Stomach (tissue), 9 donors: ENCODE results near the gene TRIM3. TPM values are rescaled to one million over a fixed set of nuclear protein-coding genes. Genes with fewer than 3 reads are reported as not detected.

Source experiments
- DNase-seq, 2 donors: peaks; one replicate each; pipeline versions ENCODE4 v3.0.0 to v3.0.0-alpha.2; 2013 to 2019
- H3K27ac ChIP-seq, 5 donors: fragments of 200-600 bp in 4 of 5; sonication (generic) in 4 of 5; one replicate each; pipeline ENCODE4 v1.5.1; 2013 to 2019; ENCODE audit warnings: mild to moderate bottlenecking in 1 of 5, moderate library complexity in 1 of 5
- H3K27me3 ChIP-seq, 3 donors: fragments of 200-600 bp; sonication (generic); one replicate each; pipeline ENCODE4 v1.5.1; 2017 to 2019; ENCODE audit warnings: mixed run types in 1 of 3
- H3K36me3 ChIP-seq, 4 donors: fragments of 200-600 bp; sonication (generic); 1 replicate in 3 of 4; 2 replicates in 1 of 4; pipeline ENCODE4 v1.5.1; 2016 to 2019
- H3K4me1 ChIP-seq, 4 donors: fragments of 200-600 bp; sonication (generic); one replicate each; pipeline ENCODE4 v1.5.1; 2016 to 2019
- H3K4me3 ChIP-seq, 4 donors: fragments of 200-600 bp; sonication (generic) in 3 of 4; one replicate each; pipeline ENCODE4 v1.5.1; 2016 to 2019; ENCODE audit warnings: mild to moderate bottlenecking in 1 of 4
- H3K9me3 ChIP-seq, 4 donors: fragments of 200-600 bp; sonication (generic); one replicate each; pipeline ENCODE4 v1.5.1; 2016 to 2019
- EP300 ChIP-seq: sonication (generic); formaldehyde crosslinking; IDR thresholded peaks from one replicate; pipeline ENCODE4 v1.6.1; 2017; ENCODE audit warnings: antibody characterized with exemption
- POLR2A ChIP-seq, 4 donors: fragments of 450-650 bp; IDR thresholded peaks; one replicate each; pipeline ENCODE4 v1.6.1; 2016; ENCODE audit warnings: antibody characterized with exemption in 4 of 4, control low read depth in 2 of 4, mild to moderate bottlenecking in 1 of 4, moderate library complexity in 1 of 4
- POLR2AphosphoS5 ChIP-seq, 3 donors: sonication (generic); formaldehyde crosslinking; IDR thresholded peaks; one replicate each; pipeline ENCODE4 v1.6.1; 2016; ENCODE audit warnings: antibody characterized with exemption in 3 of 3
- WGBS, 5 donors: extraction: QIAGEN DNeasy Blood & Tissue Kit in 3 of 5; methylation state at CpG; one replicate each; pipeline versions ENCODE4 v1.1.5 to v1.1.7; 2013 to 2018; 5-methylcytosine and 5-hydroxymethylcytosine counted together
- intact Hi-C: fragments of 100-400 bp; cut with DNase I; formaldehyde crosslinking; loops from one replicate; pipeline ENCODE4 v1.15.1; 2023; ENCODE audit warnings: low total_unique reads
- polyA plus RNA-seq, 3 donors: library from polyadenylated mRNA; stranded (reverse); fragments of 200-250 nt; gene quantifications; one replicate each; pipeline ENCODE4 v1.2.3, GENCODE V29; 2013
- total RNA-seq, 5 donors: library from RNA; depleted of rRNA; stranded (reverse); fragments of >200 nt; gene quantifications; one replicate each; pipeline versions ENCODE4 v1.1.0 to v1.2.3, GENCODE V29; 2014 to 2016
- TF ChIP-seq, protein P1 (sequence below), 7 experiments: fragments of 450-650 bp in 4 of 7; fragments of 200-600 bp in 3 of 7; sonication (generic) in 3 of 7; IDR thresholded peaks; one replicate each; pipeline ENCODE4 v1.5.1; 2016 to 2019; ENCODE audit warnings: antibody characterized with exemption in 7 of 7, control low read depth in 2 of 7, mild to moderate bottlenecking in 1 of 7
- donor health status: healthy with polysubstance abuse.
- donor health status: Bipolar disorder and iron deficiency.
- donor health status: healthy.

Gene TRIM3
- total and polyA plus RNA-seq, 8 donors, result 10.9 to 474 (median 25.6) TPM

DNA sequence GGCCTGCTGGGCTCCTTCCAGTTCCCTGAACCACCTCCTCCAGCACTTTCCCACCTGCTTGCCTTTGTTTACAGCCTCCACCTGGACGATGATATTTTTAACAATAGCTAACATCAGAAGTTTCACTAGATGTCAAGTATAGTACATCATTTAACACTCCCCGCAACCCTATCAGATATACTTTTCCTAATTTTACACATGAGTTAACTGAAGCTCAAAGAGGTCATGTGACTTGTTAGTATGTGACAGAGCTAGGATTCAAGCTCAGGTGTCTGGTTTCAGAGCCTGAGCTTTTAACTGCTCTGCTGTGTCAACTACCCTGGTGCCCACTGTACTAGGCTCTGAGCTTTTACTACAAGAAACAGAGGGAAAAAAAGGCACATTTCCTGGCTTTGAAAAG is 18.7 kb downstream of the TRIM3 start:
- no peak overlapping the region for H3K27ac ChIP-seq
- intact Hi-C loops, result no loop called here
- H3K9me3 ChIP-seq, result no peaks in the 10 kb centered on the region
- peaks cover 69 to 100% (median 100%) of the 10 kb centered on the region in 4 donors for H3K36me3 ChIP-seq
- no peak for TF ChIP-seq EP300
- TF ChIP-seq, protein P1, sequence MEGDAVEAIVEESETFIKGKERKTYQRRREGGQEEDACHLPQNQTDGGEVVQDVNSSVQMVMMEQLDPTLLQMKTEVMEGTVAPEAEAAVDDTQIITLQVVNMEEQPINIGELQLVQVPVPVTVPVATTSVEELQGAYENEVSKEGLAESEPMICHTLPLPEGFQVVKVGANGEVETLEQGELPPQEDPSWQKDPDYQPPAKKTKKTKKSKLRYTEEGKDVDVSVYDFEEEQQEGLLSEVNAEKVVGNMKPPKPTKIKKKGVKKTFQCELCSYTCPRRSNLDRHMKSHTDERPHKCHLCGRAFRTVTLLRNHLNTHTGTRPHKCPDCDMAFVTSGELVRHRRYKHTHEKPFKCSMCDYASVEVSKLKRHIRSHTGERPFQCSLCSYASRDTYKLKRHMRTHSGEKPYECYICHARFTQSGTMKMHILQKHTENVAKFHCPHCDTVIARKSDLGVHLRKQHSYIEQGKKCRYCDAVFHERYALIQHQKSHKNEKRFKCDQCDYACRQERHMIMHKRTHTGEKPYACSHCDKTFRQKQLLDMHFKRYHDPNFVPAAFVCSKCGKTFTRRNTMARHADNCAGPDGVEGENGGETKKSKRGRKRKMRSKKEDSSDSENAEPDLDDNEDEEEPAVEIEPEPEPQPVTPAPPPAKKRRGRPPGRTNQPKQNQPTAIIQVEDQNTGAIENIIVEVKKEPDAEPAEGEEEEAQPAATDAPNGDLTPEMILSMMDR (IDR thresholded peaks at IDR 0.05), result no peak
- TF ChIP-seq POLR2AphosphoS5 (IDR thresholded peaks at IDR 0.05), result no peak
- TF ChIP-seq POLR2A (IDR thresholded peaks at IDR 0.05), result no peak
- WGBS, 5 donors, result 42 to 73% (median 72%) methylated on average over 2 of the region's 2 CpGs
- no peaks in the 10 kb centered on the region for H3K4me1 ChIP-seq
- H3K27me3 ChIP-seq, result no peaks in the 10 kb centered on the region
- DNase-seq, result no peak
- no peak overlapping the region for H3K4me3 ChIP-seq

DNA sequence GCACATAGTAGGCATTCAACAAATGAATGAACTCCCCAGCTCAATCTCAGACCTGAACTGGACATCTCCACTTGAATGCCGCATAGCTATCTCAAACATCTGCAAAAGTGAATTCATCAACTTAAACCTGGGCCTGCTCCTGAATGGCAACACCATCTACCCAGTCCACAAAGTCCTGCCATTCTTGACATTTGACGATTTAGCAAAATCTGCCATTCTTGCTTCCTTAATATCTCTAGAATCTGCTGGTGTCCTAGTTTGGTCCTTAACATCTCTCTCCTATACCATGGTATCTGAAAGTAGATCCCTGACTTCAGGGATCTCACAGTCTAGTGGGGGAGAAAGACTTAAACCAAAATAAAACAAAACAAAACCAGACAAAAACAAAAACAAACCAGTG is 20.6 kb downstream of the TRIM3 start:
- intact Hi-C loops, result no loop called here
- WGBS, 5 donors, result 89 to 94% (median 92%) methylated on average over 2 of the region's 2 CpGs
- H3K4me3 ChIP-seq, result no peak overlapping the region
- H3K36me3 ChIP-seq, result peaks cover 73 to 100% (median 100%) of the 10 kb centered on the region in 4 donors
- no peaks in the 10 kb centered on the region for H3K9me3 ChIP-seq
- no peak overlapping the region for H3K27ac ChIP-seq
- TF ChIP-seq POLR2AphosphoS5 (IDR thresholded peaks at IDR 0.05) (no peak), EP300 (no peak), POLR2A (IDR thresholded peaks at IDR 0.05) (no peak)
- TF ChIP-seq, protein P1 (IDR thresholded peaks at IDR 0.05), result no peak
- no peak for DNase-seq
- H3K4me1 ChIP-seq, result no peaks in the 10 kb centered on the region
- no peaks in the 10 kb centered on the region for H3K27me3 ChIP-seq

- intact Hi-C loops, result no loop called here
- WGBS, 5 donors, result 81 to 93% (median 90%) methylated on average over 3 of the region's 3 CpGs
- Histone ChIP-seq H3K4me1 (no peaks in the 10 kb centered on the region), H3K27me3 (no peaks in the 10 kb centered on the region), H3K9me3 (no peaks in the 10 kb centered on the region), H3K36me3 (peaks cover 64 to 100% (median 98%) of the 10 kb centered on the region in 4 donors), H3K4me3 (no peak overlapping the region), H3K27ac (no peak overlapping the region)
- TF ChIP-seq POLR2AphosphoS5 (IDR thresholded peaks at IDR 0.05) (no peak), POLR2A (IDR thresholded peaks at IDR 0.05) (no peak), EP300 (no peak)
- TF ChIP-seq, protein P1 (IDR thresholded peaks at IDR 0.05), result no peak
- no peak for DNase-seq
Observed at GRCh38 chr11:6452219-6452618, 21.5 kb downstream of the TRIM3 start.

DNA sequence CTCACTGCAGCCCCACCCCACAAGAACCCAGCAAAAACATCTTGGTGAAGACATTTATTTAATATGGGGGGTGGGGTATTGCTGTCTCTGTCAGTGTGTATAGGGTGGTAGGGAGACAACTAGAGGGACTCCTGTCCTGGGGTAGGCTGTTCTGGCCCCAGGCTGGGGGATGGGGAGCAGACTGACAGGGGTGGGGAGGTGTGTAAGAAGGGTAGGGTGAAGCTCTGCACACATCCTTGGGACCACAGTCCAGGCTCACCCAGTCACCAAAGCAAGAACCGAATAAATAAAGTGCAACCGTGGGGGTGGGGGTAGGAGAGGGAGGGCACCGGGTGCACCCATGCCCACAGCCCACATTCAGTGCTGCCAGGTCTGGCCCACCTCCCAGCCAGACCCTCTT is 25.2 kb downstream of the TRIM3 start:
- WGBS, 5 donors, result 89 to 94% (median 92%) methylated on average over 3 of the region's 3 CpGs
- H3K9me3 ChIP-seq, result no peaks in the 10 kb centered on the region
- intact Hi-C loops, result no loop called here
- H3K4me1 ChIP-seq, result no peaks in the 10 kb centered on the region
- no peak for TF ChIP-seq POLR2AphosphoS5 (IDR thresholded peaks at IDR 0.05)
- TF ChIP-seq, protein P1 (IDR thresholded peaks at IDR 0.05), result no peak
- TF ChIP-seq EP300, result no peak
- H3K36me3 ChIP-seq, result peaks cover 28 to 64% (median 62%) of the 10 kb centered on the region in 4 donors
- no peak for DNase-seq
- no peaks in the 10 kb centered on the region for H3K27me3 ChIP-seq
- H3K27ac ChIP-seq, result no peak overlapping the region
- H3K4me3 ChIP-seq, result no peak overlapping the region
